Stimulated activated CD4-positive, alpha-beta T cell treated with anti-CD3 and anti-CD28 coated beads, Interleukin-1b, Interleukin-23, amount 100 ng/mL, for 4 hours (primary cell): ENCODE data around the gene RBMS1.

Experiments
- DNase-seq, 2 donors: peaks; one replicate each; pipeline ENCODE4 v3.0.0-alpha.2; 2020; ENCODE audit warnings: low read depth in 2 of 2

Gene RBMS1

DNA sequence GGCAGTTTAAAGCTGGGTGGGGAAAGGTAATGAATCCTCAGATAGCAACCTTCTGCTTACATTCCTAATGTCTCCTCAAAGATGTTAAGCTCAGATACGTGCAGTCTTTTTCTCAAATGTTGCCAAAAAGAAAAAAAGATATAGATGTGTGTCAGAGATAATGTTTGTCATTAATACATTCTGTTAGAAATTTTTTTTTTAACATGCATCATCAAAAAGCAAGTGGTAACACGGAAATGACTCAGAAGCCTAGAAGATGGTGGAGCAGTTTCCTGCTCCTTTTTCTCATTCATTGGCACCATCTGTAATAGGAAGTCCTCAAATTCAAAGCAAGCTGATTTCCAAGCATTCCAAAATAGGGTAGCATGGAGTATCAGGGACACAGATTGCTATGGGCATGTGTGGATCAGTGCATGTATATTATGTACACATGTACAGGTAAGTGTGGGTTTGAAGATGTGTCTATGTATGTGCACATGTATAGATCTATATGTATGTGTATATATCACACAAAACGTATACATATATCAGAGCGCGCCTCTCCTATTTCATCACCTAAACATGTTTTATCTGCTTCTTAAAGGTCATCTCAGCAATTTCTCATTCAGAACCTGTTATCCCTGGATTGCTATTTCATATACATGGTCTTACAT is 213.7 kb downstream of the RBMS1 start:
- no peak for DNase-seq

GRCh38 chr2:160278879-160279177 is 214.8 kb downstream of the RBMS1 start:
- no peak for DNase-seq

DNA sequence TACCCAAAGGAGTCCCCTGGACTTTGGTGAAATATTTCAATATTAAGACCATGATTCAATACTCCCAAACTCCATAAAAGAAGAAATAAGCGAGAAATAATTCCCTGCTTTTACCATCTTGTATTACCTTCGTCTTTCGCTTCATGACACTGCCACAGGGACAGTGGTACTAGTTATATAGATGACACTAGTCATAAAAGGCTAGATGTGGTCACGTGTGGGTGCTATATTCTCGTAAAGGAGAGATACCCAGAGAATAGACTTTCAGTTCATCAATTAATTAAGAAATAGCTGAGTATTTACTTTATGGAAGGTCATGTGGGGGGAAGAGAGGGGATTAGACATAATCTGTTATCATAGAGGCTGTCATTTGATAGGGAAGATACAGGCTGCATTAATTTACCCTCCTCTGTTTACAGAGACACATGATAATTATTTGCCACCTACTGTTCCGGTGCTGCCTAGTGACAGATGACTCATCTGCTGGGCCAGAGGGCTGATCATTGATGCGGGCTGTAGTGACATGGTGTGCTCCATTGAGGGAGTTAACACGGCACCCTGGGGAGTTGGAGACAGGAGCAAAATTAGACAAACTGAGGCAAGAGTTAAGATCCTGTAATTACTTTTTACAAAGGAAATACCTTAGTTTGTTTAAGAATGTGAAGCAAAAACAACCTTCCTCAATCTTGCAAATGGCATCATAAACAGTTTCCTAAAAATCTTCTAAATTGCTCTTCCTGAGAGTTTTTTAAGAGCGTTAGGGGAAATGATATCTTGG is 215.3 kb downstream of the RBMS1 start:
- no peak for DNase-seq

DNA sequence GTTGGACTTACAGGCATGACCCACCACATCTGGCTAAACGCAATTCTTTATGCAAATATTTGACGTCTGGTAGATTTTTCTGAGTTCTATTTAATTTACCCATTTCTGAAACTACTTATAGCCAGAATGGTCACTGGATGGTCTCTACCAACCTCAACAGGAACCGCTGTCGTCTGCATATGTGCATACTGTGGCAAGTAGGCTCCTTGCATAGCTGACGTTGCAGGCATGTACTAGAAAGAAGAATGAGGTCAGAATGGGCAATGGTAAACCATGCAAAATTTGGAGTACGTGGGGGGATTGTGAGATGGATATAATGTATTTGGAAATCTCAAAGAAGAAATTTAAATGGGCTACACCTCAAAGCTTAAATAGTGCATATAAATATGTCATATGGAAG is 216.5 kb downstream of the RBMS1 start:
- no peak for DNase-seq

- DNase-seq: no peak
Observed at GRCh38 chr2:160275656-160276055, 218.0 kb downstream of the RBMS1 start.

GRCh38 chr2:160271171-160272086 is 222.2 kb downstream of the RBMS1 start:
- DNase-seq: no peak

GRCh38 chr2:160270571-160271113 is 223.0 kb downstream of the RBMS1 start:
- DNase-seq: no peak

DNA sequence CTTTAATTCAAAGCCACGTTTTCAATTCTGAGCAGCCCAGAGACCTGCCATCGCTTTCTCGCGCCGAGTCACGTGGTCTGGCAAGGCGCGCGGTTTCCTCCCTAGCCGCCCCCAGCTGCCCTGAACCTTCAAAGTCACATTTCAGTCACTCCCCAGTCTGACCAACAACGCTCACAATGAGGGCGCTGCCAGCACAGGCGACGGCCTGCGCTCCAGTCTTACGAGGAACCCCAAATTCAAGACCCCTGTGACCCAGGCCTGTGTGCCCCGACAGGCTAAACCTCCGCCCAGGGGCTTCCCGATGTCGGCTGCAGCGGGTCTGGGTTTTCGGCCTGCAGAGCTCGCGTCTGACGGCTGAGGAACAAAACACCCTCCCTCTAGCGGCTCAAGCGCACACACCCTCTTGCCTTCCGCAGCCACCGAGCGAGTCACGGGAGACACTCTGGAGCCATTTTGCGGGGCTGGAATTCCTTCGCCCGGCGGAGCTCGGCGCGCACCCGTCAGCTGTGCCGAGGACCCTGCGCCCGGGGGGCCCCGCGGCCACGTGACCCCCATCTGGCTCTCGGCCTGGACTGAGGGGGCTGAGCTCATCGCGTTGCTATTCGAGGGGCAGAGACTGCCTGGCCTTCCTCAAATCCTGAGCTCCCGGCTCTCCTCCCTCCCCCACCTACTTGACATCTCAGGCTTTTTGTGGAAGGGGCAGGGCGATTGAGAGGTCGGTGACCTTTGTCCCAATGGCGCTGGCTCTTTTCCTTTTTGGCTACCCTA is 223.6 kb downstream of the RBMS1 start:
- DNase-seq: peak; percentile 49 to 53

GRCh38 chr2:160269365-160269764 is 224.2 kb downstream of the RBMS1 start:
- DNase-seq: no peak

DNA sequence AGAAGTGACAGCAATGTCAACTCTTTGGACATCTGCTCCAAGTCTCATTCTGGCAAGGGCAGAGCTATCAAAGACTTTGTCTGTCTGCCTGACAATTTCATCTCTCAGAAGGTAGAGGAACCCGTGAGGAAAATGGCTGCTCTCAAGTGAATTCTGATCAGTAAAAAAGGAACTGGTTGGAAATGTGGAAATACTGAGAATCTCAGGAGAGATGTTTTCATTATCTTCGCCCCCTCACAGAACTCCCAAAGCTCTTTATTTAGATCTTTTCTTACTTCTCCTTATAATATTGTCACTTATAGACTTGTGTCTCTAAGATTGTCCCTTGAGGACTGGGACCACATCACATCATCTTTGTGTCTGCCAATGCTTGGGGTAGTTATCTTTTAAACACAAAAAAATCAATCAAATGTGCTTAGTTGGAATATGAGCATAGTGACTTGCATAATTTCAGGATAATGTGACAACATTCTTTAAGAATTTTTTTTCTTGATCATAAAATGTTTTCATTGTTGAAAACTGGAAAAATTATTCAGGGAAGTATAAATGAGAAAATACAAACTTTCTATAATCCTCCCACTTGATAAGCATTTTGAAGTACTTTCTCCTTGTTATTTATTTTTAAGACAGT is 225.3 kb downstream of the RBMS1 start:
- no peak for DNase-seq

DNA sequence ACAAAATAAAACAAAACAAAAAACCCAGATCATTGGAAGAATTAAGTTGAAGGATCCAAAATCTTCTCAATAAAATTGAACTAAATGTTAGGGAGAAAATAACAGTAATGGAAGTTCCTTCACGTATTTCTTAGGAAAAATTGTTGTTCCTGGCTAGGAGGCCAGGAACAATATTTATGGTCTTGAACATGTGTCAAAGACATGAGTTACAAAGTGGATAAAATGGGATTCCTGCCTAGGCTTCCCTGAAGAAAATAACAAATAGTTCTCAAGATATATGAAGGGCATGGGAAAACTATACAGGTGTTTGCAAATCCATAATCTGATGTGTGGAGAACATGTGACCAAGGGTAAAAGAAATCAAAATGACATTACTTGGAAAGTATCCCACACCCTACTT is 225.9 kb downstream of the RBMS1 start:
- DNase-seq: no peak

- no peak for DNase-seq
Observed at GRCh38 chr2:160267022-160267421, 226.6 kb downstream of the RBMS1 start.

- no peak for DNase-seq
Observed at GRCh38 chr2:160266037-160266551, 227.5 kb downstream of the RBMS1 start.

- DNase-seq: no peak
Observed at GRCh38 chr2:160264308-160264707, 229.3 kb downstream of the RBMS1 start.

DNA sequence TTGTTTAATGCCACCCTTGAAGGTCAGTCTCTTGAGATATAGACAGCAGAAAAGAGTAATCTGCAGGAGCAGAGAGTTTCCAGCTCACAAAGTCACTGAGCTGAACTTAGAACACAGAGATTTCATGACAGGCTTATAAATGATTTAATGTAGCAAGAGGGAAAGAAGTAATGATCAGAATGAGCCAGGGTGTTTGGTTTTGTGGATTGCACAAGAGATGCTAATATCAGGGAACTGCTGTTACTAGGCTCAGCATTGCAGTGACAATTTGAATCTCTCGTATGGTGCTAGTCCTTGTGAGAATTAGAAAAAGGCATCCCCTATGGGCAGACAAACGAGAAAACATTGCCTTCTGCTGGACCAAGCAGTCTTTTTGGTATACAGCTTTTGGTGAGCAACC is 231.9 kb downstream of the RBMS1 start:
- DNase-seq: no peak

DNA sequence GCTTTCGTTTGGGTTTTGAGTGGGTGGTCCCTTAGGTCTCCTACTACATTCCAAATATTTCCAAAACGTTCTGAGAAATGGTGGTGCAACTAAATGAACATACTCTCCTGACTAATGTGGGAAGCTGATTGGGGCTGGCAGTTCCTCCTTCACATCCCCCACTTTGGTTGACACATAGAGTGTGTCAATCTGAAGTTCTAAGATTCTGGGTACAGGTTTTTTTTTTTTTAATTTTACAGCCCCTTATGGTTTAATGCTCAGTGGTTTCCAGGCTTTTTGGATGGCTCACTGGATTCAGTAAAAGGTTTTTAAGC is 235.2 kb downstream of the RBMS1 start:
- DNase-seq: no peak

- DNase-seq: no peak
Observed at GRCh38 chr2:160257743-160258491, 235.7 kb downstream of the RBMS1 start.

DNA sequence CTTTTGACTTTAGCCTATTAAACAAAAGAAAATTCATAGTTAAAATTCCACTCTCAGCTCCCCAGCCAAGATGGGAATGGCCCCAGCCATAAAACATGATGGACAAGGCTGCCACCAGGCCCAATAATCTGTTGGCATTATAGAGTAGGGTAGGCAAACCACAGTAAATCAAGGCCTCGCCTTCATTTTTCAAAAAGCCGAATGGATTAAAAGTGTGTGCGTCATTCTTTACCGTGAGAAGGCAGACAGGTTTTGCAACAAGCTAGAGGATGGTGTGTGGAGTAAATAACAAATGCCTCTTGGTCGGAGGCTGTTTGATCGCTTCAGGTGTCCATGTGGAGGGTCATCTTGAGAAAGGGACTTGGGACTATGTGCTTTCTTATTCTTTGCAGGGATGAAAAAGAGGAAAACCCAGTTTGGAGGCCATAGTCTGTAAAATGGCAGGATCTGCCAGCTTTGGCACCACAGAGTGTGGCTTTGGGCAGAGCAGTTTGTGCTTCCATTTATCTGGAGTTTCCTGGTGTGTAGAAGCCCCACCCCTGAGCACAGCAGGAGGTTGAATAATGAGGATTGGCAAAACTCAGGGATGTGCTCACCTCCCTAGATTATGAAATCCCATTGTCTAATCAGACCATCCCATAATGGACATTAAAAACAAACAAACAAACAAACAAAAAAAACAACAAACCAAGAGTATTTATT is 236.4 kb downstream of the RBMS1 start:
- no peak for DNase-seq

- no peak for DNase-seq
Observed at GRCh38 chr2:160256507-160256906, 237.1 kb downstream of the RBMS1 start.

GRCh38 chr2:160255408-160255807 is 238.2 kb downstream of the RBMS1 start:
- DNase-seq: no peak
